ENCODE data around the gene SBNO2. TPM values are rescaled to one million over a fixed set of nuclear protein-coding genes. Genes with fewer than 3 reads are reported as not detected.

SBNO2 gene
- total RNA-seq, 4 donors from 2014 or later: 26.4 to 71.0 (median 57.8) TPM

GRCh38 chr19:1094655-1094977 lies 79.5 kb downstream of the SBNO2 start:
- DNase-seq: no peak
- H3K4me3 ChIP-seq: peak overlapping the region; percentile 94 to 98 (median 96)
- H3K4me1 ChIP-seq: peaks cover 0 to 49% (median 15%) of the 10 kb centered on the region in 4 donors
- peaks cover 0 to 41% (median 0%) of the 10 kb centered on the region in 3 donors for H3K36me3 ChIP-seq
- peak overlapping the region; percentile 78 to 90 (median 82) for H3K27ac ChIP-seq
- no peaks in the 10 kb centered on the region for H3K27me3 ChIP-seq
- H3K9me3 ChIP-seq: no peaks in the 10 kb centered on the region
- TF ChIP-seq, protein P1, sequence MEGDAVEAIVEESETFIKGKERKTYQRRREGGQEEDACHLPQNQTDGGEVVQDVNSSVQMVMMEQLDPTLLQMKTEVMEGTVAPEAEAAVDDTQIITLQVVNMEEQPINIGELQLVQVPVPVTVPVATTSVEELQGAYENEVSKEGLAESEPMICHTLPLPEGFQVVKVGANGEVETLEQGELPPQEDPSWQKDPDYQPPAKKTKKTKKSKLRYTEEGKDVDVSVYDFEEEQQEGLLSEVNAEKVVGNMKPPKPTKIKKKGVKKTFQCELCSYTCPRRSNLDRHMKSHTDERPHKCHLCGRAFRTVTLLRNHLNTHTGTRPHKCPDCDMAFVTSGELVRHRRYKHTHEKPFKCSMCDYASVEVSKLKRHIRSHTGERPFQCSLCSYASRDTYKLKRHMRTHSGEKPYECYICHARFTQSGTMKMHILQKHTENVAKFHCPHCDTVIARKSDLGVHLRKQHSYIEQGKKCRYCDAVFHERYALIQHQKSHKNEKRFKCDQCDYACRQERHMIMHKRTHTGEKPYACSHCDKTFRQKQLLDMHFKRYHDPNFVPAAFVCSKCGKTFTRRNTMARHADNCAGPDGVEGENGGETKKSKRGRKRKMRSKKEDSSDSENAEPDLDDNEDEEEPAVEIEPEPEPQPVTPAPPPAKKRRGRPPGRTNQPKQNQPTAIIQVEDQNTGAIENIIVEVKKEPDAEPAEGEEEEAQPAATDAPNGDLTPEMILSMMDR (IDR thresholded peaks at IDR 0.05): no peak
- no peak for TF ChIP-seq POLR2A (IDR thresholded peaks at IDR 0.05)

DNA sequence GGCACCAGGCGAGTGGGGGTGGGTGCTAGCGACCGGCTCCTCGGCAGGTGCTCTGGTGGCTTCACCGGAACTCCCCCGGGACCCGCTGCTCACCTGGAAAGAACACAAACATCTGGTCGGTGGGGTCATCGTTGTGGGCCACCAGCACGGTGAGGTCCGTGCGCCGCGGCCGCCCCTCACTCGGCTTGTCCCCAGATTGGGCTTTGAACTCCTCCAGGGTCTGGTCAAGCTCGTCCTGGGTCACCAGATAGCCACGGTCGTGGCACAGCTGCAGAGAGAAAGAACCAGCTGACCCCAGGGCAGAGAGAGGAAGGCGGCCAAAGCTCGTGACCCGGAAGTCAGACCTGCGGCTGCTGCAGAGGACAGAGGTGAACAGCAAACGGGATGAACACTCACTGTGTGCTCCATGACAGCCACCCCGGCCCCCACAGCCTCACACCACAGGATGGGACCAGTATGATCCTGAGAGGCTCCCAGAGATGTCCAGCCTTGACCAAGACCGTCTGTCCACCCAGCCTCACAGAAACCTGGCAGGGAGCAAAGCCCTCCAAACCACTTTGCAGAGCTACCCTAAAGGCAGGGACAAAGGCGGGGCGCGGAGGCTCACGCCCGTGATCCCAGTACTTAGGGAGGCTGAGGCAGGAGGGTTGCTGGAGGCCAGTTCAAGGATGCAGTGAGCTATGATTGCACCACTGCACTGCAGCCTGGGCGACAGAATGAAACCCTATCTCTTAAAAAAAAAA lies 80.1 kb downstream of the SBNO2 start:
- H3K27ac ChIP-seq: peak overlapping the region in 2 of 4 donors; percentile 83 to 90
- H3K36me3 ChIP-seq: peaks cover 0 to 47% (median 0%) of the 10 kb centered on the region in 3 donors
- no peak for DNase-seq
- no peaks in the 10 kb centered on the region for H3K9me3 ChIP-seq
- H3K4me3 ChIP-seq: peak overlapping the region; percentile 94 to 98 (median 96)
- H3K4me1 ChIP-seq: peaks cover 0 to 44% (median 17%) of the 10 kb centered on the region in 4 donors
- H3K27me3 ChIP-seq: no peaks in the 10 kb centered on the region
- no peak for TF ChIP-seq POLR2A (IDR thresholded peaks at IDR 0.05)
- TF ChIP-seq, protein P1 (IDR thresholded peaks at IDR 0.05): no peak

DNA sequence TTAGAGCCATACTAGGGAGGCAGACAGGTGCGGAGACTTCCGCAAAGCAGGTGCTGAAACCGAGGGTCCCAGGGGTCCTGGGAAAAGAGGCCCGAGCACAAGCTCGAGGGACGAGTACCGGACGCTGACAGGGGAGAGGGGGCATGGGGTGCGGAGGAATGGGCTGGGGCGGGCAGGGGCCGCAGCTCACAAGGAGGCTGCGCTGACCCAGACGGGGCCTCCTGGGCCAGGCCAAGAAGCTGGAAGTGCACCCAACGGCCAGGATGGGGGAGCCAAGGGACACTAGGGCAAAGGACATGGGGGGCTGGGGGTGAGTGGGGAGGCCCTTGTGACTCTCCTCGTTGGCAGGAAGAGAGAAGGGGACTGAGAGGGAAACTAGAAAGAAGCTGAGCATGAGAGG lies 80.7 kb downstream of the SBNO2 start:
- Histone ChIP-seq H3K36me3 (peaks cover 0 to 53% (median 0%) of the 10 kb centered on the region in 3 donors), H3K4me1 (peaks cover 0 to 43% (median 24%) of the 10 kb centered on the region in 4 donors), H3K27me3 (no peaks in the 10 kb centered on the region), H3K9me3 (no peaks in the 10 kb centered on the region), H3K4me3 (peak overlapping the region in 2 of 4 donors; percentile 94 to 97), H3K27ac (no peak overlapping the region)
- no peak for TF ChIP-seq POLR2A (IDR thresholded peaks at IDR 0.05)
- TF ChIP-seq, protein P1 (IDR thresholded peaks at IDR 0.05): no peak
- DNase-seq: no peak

- Histone ChIP-seq H3K9me3 (no peaks in the 10 kb centered on the region), H3K4me1 (peaks cover 0 to 39% (median 34%) of the 10 kb centered on the region in 4 donors), H3K36me3 (peaks cover 0 to 62% (median 0%) of the 10 kb centered on the region in 3 donors), H3K4me3 (no peak overlapping the region), H3K27ac (no peak overlapping the region), H3K27me3 (no peaks in the 10 kb centered on the region)
- TF ChIP-seq, protein P1 (IDR thresholded peaks at IDR 0.05): no peak
- TF ChIP-seq POLR2A (IDR thresholded peaks at IDR 0.05): no peak
- DNase-seq: no peak
Measured at GRCh38 chr19:1091544-1092175, 82.4 kb downstream of the SBNO2 start.

DNA sequence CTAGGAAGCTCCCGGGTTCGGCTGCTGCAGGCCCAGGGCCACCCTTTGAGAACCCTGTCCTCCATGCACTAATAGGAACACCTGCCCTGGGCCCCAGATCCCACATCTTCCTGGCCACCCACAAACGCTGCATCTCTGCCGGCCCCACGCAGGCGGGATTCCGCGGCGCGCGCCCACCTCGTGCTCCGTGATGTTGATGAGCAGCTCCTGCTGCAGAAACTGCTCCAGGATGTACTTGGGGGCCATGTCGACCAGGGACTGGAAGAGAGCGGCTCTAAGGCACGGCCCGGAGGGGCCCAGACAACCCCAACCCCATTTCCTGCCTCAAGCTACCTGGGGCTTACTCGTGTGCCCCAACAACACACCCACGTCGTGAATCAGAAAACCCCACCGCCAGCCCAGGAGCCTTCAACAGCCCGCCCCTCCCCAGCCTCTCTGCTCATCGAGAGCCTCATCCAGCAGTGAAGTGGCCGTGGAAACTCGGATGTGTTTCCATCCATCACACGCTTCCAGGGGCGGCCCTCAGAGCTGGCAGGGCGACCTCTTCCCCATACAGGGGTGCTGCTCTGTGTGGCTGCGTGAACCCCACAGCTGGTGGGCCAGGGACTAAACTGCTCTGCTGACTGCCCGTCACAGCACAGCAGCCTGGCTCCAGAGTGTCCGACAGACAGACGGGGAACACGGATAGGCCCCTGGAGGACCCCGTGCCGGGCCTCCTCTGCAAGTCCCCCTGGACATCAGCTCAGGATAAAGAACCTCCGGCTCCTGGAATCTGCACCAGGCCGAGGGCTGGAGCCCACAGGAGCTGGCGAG lies 83.1 kb downstream of the SBNO2 start:
- peaks cover 0 to 39% (median 34%) of the 10 kb centered on the region in 4 donors for H3K4me1 ChIP-seq
- no peaks in the 10 kb centered on the region for H3K9me3 ChIP-seq
- H3K36me3 ChIP-seq: peaks cover 0 to 69% (median 0%) of the 10 kb centered on the region in 3 donors
- no peaks in the 10 kb centered on the region for H3K27me3 ChIP-seq
- H3K4me3 ChIP-seq: no peak overlapping the region
- TF ChIP-seq, protein P1 (IDR thresholded peaks at IDR 0.05): no peak
- no peak for TF ChIP-seq POLR2A (IDR thresholded peaks at IDR 0.05)
- H3K27ac ChIP-seq: no peak overlapping the region
- no peak for DNase-seq

Data from Peyer's patch (tissue), 4 donors.